Osteocyte (in vitro differentiated cells): Measurements from ENCODE around the gene CACNA2D2. TPM values are rescaled to one million over a fixed set of nuclear protein-coding genes. Genes with fewer than 3 reads are reported as not detected.

Experiments
- DNase-seq: peaks from one replicate; pipeline ENCODE4 v3.0.0; 2021; ENCODE audit warnings: mixed read lengths; ENCODE audit not compliant: unreplicated experiment; ENCODE audit errors: extremely low spot score
- H3K27ac Mint-ChIP-seq: one replicate; pipeline ENCODE4 v1.8.0; 2021; ENCODE audit warnings: mild to moderate bottlenecking, mixed read lengths; ENCODE audit not compliant: unreplicated experiment
- H3K27me3 Mint-ChIP-seq: one replicate; pipeline ENCODE4 v1.8.0; 2021; ENCODE audit warnings: mixed read lengths; ENCODE audit not compliant: unreplicated experiment
- H3K36me3 Mint-ChIP-seq: one replicate; pipeline ENCODE4 v1.8.0; 2021; ENCODE audit warnings: mixed read lengths; ENCODE audit not compliant: unreplicated experiment
- H3K4me1 Mint-ChIP-seq: one replicate; pipeline ENCODE4 v1.8.0; 2021; ENCODE audit warnings: mixed read lengths; ENCODE audit not compliant: unreplicated experiment
- H3K4me3 Mint-ChIP-seq: one replicate; pipeline ENCODE4 v1.8.0; 2021; ENCODE audit warnings: mild to moderate bottlenecking, moderate library complexity, mixed read lengths; ENCODE audit not compliant: unreplicated experiment
- H3K9me3 Mint-ChIP-seq: one replicate; pipeline ENCODE4 v1.8.0; 2021; ENCODE audit warnings: mixed read lengths; ENCODE audit not compliant: unreplicated experiment
- total RNA-seq: library from RNA; stranded (reverse); gene quantifications from 2 replicates; pipeline ENCODE4 v1.2.1, GENCODE V29; 2021
- TF ChIP-seq, protein P1 (sequence below): fragments of 200-600 bp; sonication (generic); IDR thresholded peaks from 2 replicates; pipeline ENCODE4 v1.5.0; 2021; ENCODE audit warnings: antibody characterized with exemption, mild to moderate bottlenecking, moderate library complexity

CACNA2D2 gene
- total RNA-seq, 1 donor from 2014 or later = 0.27 TPM

- H3K4me3 Mint-ChIP-seq = no peak overlapping the region
Observed at GRCh38 chr3:50510325-50510724, 6.9 kb upstream of the CACNA2D2 start.

GRCh38 chr3:50509715-50510114 is 6.3 kb upstream of the CACNA2D2 start:
- Mint-ChIP-seq H3K4me3 (no peak overlapping the region), H3K4me1 (peaks cover under 1% of the 10 kb centered on the region), H3K36me3 (no peaks in the 10 kb centered on the region), H3K27me3 (peaks cover 30% of the 10 kb centered on the region), H3K9me3 (no peaks in the 10 kb centered on the region), H3K27ac (no peak overlapping the region)
- TF ChIP-seq, protein P1, sequence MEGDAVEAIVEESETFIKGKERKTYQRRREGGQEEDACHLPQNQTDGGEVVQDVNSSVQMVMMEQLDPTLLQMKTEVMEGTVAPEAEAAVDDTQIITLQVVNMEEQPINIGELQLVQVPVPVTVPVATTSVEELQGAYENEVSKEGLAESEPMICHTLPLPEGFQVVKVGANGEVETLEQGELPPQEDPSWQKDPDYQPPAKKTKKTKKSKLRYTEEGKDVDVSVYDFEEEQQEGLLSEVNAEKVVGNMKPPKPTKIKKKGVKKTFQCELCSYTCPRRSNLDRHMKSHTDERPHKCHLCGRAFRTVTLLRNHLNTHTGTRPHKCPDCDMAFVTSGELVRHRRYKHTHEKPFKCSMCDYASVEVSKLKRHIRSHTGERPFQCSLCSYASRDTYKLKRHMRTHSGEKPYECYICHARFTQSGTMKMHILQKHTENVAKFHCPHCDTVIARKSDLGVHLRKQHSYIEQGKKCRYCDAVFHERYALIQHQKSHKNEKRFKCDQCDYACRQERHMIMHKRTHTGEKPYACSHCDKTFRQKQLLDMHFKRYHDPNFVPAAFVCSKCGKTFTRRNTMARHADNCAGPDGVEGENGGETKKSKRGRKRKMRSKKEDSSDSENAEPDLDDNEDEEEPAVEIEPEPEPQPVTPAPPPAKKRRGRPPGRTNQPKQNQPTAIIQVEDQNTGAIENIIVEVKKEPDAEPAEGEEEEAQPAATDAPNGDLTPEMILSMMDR = no peak
- no peak for DNase-seq

More at GRCh38 chr3:50510325-50510724, 6.9 kb upstream of the CACNA2D2 start:
- H3K36me3 Mint-ChIP-seq = no peaks in the 10 kb centered on the region
- no peak for DNase-seq
- H3K27me3 Mint-ChIP-seq = peaks cover 24% of the 10 kb centered on the region
- TF ChIP-seq, protein P1 = no peak
- peaks cover 7% of the 10 kb centered on the region for H3K4me1 Mint-ChIP-seq
- H3K27ac Mint-ChIP-seq = no peak overlapping the region
- no peaks in the 10 kb centered on the region for H3K9me3 Mint-ChIP-seq

DNA sequence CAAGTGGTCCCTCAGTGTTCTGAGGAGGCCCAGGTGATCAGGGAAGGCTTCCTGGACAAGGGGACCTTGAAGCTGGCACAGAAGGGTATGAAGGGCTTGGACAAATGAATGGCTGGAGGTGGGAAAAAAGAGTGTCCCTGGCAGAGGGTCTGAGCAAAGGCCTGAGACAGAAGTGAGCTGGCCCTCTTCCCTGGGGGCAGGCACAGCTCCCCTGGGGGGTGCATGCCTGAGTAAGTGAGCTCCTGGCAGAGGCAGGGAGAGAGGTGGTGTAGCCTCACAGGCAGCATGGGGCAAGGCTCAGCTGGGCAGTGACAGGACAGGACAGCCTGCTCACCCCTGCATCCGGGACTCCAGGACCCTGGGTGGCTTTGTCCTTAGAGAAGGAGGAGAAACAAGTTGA is 5.4 kb upstream of the CACNA2D2 start:
- DNase-seq = no peak
- H3K36me3 Mint-ChIP-seq = no peaks in the 10 kb centered on the region
- H3K4me3 Mint-ChIP-seq = no peak overlapping the region
- H3K9me3 Mint-ChIP-seq = no peaks in the 10 kb centered on the region
- H3K4me1 Mint-ChIP-seq = no peaks in the 10 kb centered on the region
- TF ChIP-seq, protein P1 = no peak
- no peak overlapping the region for H3K27ac Mint-ChIP-seq
- H3K27me3 Mint-ChIP-seq = peaks cover 35% of the 10 kb centered on the region

DNA sequence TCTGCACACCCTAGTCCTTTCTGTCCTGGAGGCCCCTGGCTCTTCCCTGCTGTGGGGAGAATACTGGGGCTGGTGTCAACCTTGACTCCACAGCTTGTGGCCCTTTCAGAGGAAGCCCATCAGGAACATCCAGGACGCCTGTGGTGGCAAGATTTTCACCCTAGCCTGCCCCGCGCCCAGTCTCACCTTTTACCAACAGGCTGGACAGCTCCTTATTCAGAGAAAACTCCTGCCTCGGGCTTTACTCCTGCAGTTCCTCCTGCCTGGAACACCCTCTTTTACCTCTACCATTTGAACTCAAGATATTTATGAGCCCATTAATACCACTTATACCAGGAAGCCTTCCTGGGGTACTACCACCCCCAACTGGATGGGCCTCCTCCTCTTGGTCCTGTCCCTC is 2.7 kb upstream of the CACNA2D2 start:
- Mint-ChIP-seq H3K4me1 (peaks cover 4% of the 10 kb centered on the region), H3K4me3 (no peak overlapping the region), H3K9me3 (no peaks in the 10 kb centered on the region), H3K36me3 (no peaks in the 10 kb centered on the region), H3K27me3 (peaks cover 49% of the 10 kb centered on the region), H3K27ac (no peak overlapping the region)
- TF ChIP-seq, protein P1 = no peak
- DNase-seq = no peak

DNA sequence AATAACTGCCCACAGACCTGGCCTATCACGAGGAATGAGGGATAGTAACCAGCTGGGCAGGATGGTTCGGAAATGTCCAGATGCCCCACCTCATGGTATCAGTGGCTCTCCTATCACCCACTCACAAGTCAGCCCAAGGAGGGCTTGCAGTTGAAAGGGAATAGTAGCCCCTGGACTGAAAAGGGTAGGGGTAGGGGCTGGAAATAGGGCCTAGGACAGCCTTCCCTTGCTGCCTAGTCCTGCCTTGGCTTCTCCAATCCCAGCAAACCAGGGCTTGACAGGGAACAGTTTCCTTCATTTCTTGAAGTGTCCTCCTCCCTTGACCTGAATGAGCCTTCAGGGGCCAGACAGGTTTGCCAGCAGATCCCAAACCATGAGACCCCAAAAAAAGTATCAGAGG is 1.2 kb upstream of the CACNA2D2 start:
- Mint-ChIP-seq H3K4me1 (peaks cover 4% of the 10 kb centered on the region), H3K27me3 (peaks cover 51% of the 10 kb centered on the region), H3K4me3 (no peak overlapping the region), H3K36me3 (no peaks in the 10 kb centered on the region), H3K9me3 (no peaks in the 10 kb centered on the region), H3K27ac (no peak overlapping the region)
- TF ChIP-seq, protein P1 = no peak
- DNase-seq = no peak
